NCI-H1092 treated with DMSO at 0.1 percent for 48 hours (cell line): Measurements from ENCODE around the gene RERG.

Source experiments
- DNase-seq: peaks from one replicate; lab custom pipeline; 2025; lab: John Stamatoyannopoulos, UW

The RERG gene

GRCh38 chr12:15186597-15186996, 34.6 kb downstream of the RERG start:
- DNase-seq, result no peak

- no peak for DNase-seq
Measured at GRCh38 chr12:15184484-15184883, 36.7 kb downstream of the RERG start.

- DNase-seq, result no peak
Measured at GRCh38 chr12:15183821-15184220, 37.4 kb downstream of the RERG start.

GRCh38 chr12:15181017-15181683, 40.1 kb downstream of the RERG start:
- no peak for DNase-seq

GRCh38 chr12:15180325-15180724, 40.9 kb downstream of the RERG start:
- no peak for DNase-seq

- no peak for DNase-seq
Measured at GRCh38 chr12:15179672-15180071, 41.5 kb downstream of the RERG start.

- DNase-seq, result no peak
Measured at GRCh38 chr12:15173142-15173541, 48.1 kb downstream of the RERG start.

GRCh38 chr12:15172060-15172822, 49.0 kb downstream of the RERG start:
- DNase-seq, result no peak

GRCh38 chr12:15171012-15171655, 50.1 kb downstream of the RERG start:
- no peak for DNase-seq

- no peak for DNase-seq
Measured at GRCh38 chr12:15168026-15168678, 53.1 kb downstream of the RERG start.

GRCh38 chr12:15165012-15165659, 56.1 kb downstream of the RERG start:
- DNase-seq, result peak; percentile 45

GRCh38 chr12:15163030-15163976, 57.9 kb downstream of the RERG start:
- DNase-seq, result peak; percentile 29

GRCh38 chr12:15158083-15158482, 63.1 kb downstream of the RERG start:
- no peak for DNase-seq

GRCh38 chr12:15157269-15157671, 63.9 kb downstream of the RERG start:
- DNase-seq, result no peak

- DNase-seq, result peak; percentile 15
Measured at GRCh38 chr12:15155271-15155670, 65.9 kb downstream of the RERG start.

GRCh38 chr12:15154103-15154502, 67.1 kb downstream of the RERG start:
- DNase-seq, result no peak

GRCh38 chr12:15152868-15153267, 68.3 kb downstream of the RERG start:
- DNase-seq, result no peak

- no peak for DNase-seq
Measured at GRCh38 chr12:15152456-15152855, 68.8 kb downstream of the RERG start.

GRCh38 chr12:15151161-15152091, 69.8 kb downstream of the RERG start:
- DNase-seq, result peak; percentile 46

GRCh38 chr12:15146585-15146984, 74.6 kb downstream of the RERG start:
- DNase-seq, result peak; percentile 13
